Choroid plexus epithelial cell (primary cell): ENCODE measurements around the gene AUTS2.

Experiments used
- DNase-seq: peaks from one replicate; pipeline ENCODE4 v3.0.0-alpha.2; 2010; ENCODE audit warnings: low read depth
- H3K4me3 ChIP-seq: 2 replicates; pipeline ENCODE4 v1.5.1; 2011; ENCODE audit warnings: low read depth, mild to moderate bottlenecking, control low read depth, low read length, moderate library complexity
- CTCF ChIP-seq: conservative IDR thresholded peaks from 2 replicates; pipeline ENCODE4 v1.5.1; 2011; ENCODE audit warnings: low read depth, mild to moderate bottlenecking, control low read depth, inconsistent platforms, low read length, moderate library complexity

Gene AUTS2

GRCh38 chr7:69953136-69954067 is 355.1 kb downstream of the AUTS2 start:
- no peak overlapping the region for H3K4me3 ChIP-seq
- DNase-seq = no peak
- no peak for TF ChIP-seq CTCF

DNA sequence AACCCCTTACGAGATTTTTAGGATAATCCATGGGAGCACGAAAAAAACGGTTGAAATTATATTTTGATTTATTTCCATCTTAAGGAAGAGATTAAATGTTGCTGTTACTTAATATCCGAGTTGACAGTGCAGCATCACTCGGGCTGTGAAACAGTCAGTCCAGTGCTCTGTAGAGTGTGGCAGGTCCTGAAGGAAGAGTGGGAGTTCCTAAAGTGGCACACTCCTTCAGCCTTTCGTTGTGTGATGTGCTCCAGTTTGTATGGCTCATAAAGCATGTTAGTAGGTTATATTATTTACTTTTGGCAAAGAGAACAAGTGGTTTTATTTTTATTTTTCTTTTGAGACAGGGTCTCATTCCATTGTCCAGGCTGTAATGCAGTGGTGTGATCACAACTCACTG is 358.3 kb downstream of the AUTS2 start:
- TF ChIP-seq CTCF = no peak
- DNase-seq = no peak
- no peak overlapping the region for H3K4me3 ChIP-seq

DNA sequence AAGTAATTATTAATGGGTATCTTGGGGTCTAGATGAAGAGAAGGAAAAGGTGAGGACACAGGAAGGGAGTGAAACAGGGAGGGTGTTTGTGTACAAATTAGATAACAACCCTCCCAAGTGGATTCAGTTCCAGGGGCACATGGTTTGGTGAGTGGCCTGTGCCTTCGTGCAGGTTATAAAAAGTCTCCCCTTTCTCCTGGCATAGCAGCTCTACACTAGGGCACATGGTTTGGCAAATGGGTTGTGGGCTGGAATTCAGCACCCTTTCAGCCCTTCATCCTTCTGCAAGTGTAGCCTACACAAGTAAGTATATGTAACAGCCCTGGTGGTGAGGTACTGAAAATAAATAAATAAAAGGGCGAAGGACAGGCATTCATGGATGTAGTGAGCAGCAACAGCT is 359.4 kb downstream of the AUTS2 start:
- TF ChIP-seq CTCF = no peak
- H3K4me3 ChIP-seq = no peak overlapping the region
- no peak for DNase-seq

GRCh38 chr7:69959789-69960499 is 361.7 kb downstream of the AUTS2 start:
- no peak overlapping the region for H3K4me3 ChIP-seq
- TF ChIP-seq CTCF = no peak
- no peak for DNase-seq

- no peak overlapping the region for H3K4me3 ChIP-seq
- no peak for TF ChIP-seq CTCF
- no peak for DNase-seq
These were observed 363.2 kb downstream of the AUTS2 start for GRCh38 chr7:69961436-69961835.

- no peak for DNase-seq
- no peak for TF ChIP-seq CTCF
- no peak overlapping the region for H3K4me3 ChIP-seq
These were observed 364.2 kb downstream of the AUTS2 start for GRCh38 chr7:69962186-69963065.
